Endothelial cell (in vitro differentiated cells): Measurements from ENCODE around the gene ESR1. TPM values are rescaled to one million over a fixed set of nuclear protein-coding genes. Genes with fewer than 3 reads are reported as not detected.

Experiments used
- DNase-seq: peaks from one replicate; pipeline ENCODE4 v3.0.0; 2021; ENCODE audit warnings: low spot score
- H3K27ac Mint-ChIP-seq: one replicate; pipeline ENCODE4 v1.8.0; 2021; ENCODE audit warnings: mixed read lengths, inconsistent platforms; ENCODE audit not compliant: unreplicated experiment
- H3K27me3 Mint-ChIP-seq: one replicate; pipeline ENCODE4 v1.8.0; 2021; ENCODE audit warnings: mild to moderate bottlenecking, moderate library complexity, mixed read lengths, inconsistent platforms; ENCODE audit not compliant: unreplicated experiment
- H3K36me3 Mint-ChIP-seq: one replicate; pipeline ENCODE4 v1.8.0; 2021; ENCODE audit warnings: mild to moderate bottlenecking, low read depth, mixed read lengths, inconsistent platforms; ENCODE audit not compliant: unreplicated experiment
- H3K4me1 Mint-ChIP-seq: one replicate; pipeline ENCODE4 v1.8.0; 2021; ENCODE audit warnings: mild to moderate bottlenecking, mixed read lengths, inconsistent platforms; ENCODE audit not compliant: unreplicated experiment
- H3K4me3 Mint-ChIP-seq: one replicate; pipeline ENCODE4 v1.8.0; 2021; ENCODE audit warnings: mild to moderate bottlenecking, mixed read lengths, inconsistent platforms; ENCODE audit not compliant: unreplicated experiment
- H3K9me3 Mint-ChIP-seq: one replicate; pipeline ENCODE4 v1.8.0; 2021; ENCODE audit warnings: mixed read lengths, inconsistent platforms; ENCODE audit not compliant: unreplicated experiment
- total RNA-seq: library from RNA; stranded (reverse); fragmentation: NEBNext Ultra II Directional; extraction: Animal tissue kit (Norgen Biotek cat#: 25700); gene quantifications from one replicate; pipeline ENCODE4 v1.2.1, GENCODE V29; 2021; ENCODE audit not compliant: unreplicated experiment
- TF ChIP-seq, protein P1 (sequence below): fragments of 200-600 bp; sonication (generic); IDR thresholded peaks from one replicate; pipeline ENCODE4 v1.5.0; 2021; ENCODE audit warnings: antibody characterized with exemption; ENCODE audit not compliant: unreplicated experiment

The ESR1 gene
- total RNA-seq, 1 donor from 2014 or later: 0.05 TPM

- Mint-ChIP-seq H3K36me3 (peaks cover 6% of the 10 kb centered on the region), H3K9me3 (no peaks in the 10 kb centered on the region), H3K27ac (no peak overlapping the region), H3K27me3 (peaks cover 3% of the 10 kb centered on the region), H3K4me1 (peaks cover 22% of the 10 kb centered on the region), H3K4me3 (no peak overlapping the region)
- TF ChIP-seq, protein P1, sequence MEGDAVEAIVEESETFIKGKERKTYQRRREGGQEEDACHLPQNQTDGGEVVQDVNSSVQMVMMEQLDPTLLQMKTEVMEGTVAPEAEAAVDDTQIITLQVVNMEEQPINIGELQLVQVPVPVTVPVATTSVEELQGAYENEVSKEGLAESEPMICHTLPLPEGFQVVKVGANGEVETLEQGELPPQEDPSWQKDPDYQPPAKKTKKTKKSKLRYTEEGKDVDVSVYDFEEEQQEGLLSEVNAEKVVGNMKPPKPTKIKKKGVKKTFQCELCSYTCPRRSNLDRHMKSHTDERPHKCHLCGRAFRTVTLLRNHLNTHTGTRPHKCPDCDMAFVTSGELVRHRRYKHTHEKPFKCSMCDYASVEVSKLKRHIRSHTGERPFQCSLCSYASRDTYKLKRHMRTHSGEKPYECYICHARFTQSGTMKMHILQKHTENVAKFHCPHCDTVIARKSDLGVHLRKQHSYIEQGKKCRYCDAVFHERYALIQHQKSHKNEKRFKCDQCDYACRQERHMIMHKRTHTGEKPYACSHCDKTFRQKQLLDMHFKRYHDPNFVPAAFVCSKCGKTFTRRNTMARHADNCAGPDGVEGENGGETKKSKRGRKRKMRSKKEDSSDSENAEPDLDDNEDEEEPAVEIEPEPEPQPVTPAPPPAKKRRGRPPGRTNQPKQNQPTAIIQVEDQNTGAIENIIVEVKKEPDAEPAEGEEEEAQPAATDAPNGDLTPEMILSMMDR: no peak
- no peak for DNase-seq
Observed at GRCh38 chr6:152170702-152171667, 363.5 kb downstream of the ESR1 start.

GRCh38 chr6:152173321-152173720 lies 365.8 kb downstream of the ESR1 start:
- no peak overlapping the region for H3K27ac Mint-ChIP-seq
- TF ChIP-seq, protein P1: no peak

DNA sequence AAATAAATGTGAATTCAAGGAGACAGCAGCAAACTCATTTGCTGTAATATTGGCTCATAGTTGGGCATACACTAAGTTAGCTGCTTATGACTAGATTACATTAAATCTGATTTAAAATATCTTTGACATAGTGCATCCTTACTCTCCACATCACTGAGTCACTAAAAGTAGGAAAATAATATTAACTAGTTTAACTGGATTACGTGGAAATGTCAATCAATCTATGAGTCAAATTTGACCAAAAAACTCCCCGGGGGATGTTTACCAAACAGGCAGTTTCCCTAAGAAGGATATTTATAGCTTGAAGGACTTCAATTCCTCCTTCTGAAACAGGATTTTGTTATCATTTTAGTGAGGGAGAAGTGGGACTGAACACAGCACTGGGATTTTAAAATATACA lies 366.5 kb downstream of the ESR1 start:
- Mint-ChIP-seq H3K9me3 (no peaks in the 10 kb centered on the region), H3K4me1 (peaks cover 13% of the 10 kb centered on the region), H3K27ac (no peak overlapping the region), H3K36me3 (peaks cover 6% of the 10 kb centered on the region), H3K4me3 (no peak overlapping the region), H3K27me3 (peaks cover 3% of the 10 kb centered on the region)
- DNase-seq: no peak
- TF ChIP-seq, protein P1: no peak

More at GRCh38 chr6:152173321-152173720, 365.8 kb downstream of the ESR1 start:
- DNase-seq: no peak
- Mint-ChIP-seq H3K36me3 (peaks cover 6% of the 10 kb centered on the region), H3K4me3 (no peak overlapping the region), H3K4me1 (peaks cover 17% of the 10 kb centered on the region), H3K27me3 (peaks cover 3% of the 10 kb centered on the region), H3K9me3 (no peaks in the 10 kb centered on the region)

DNA sequence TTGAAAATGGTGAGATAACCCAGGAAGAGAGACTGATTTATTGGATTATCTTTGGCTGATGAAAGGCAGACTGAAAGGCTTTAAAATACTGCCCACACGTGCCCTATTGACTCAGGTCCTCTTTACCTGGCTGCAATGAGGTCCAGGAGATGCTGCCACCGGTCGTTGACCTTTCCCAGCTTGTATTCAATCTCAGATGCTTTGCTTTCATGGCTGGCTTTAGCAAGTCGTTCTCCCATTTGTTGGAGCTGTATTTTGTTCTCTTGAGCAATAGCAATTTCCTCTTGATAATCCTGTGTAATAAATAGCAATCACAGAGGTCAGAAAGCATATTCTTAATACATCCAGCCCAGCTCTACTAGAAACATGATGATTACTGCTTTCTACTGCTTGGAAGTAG lies 368.8 kb downstream of the ESR1 start:
- no peaks in the 10 kb centered on the region for H3K36me3 Mint-ChIP-seq

More for the DNA sequence above, 368.8 kb downstream of the ESR1 start:
- TF ChIP-seq, protein P1: no peak
- Mint-ChIP-seq H3K4me1 (peaks cover 8% of the 10 kb centered on the region), H3K4me3 (no peak overlapping the region), H3K27me3 (peaks cover 3% of the 10 kb centered on the region), H3K9me3 (no peaks in the 10 kb centered on the region), H3K27ac (no peak overlapping the region)
- DNase-seq: no peak
